Fibroblast of lung (primary cell): ENCODE results near the gene UAP1L1.

ENCODE experiments used
- CTCF ChIP-seq, 2 donors: IDR thresholded peaks in 1 of 2; conservative IDR thresholded peaks in 1 of 2; 1 replicate in 1 of 2; 2 replicates in 1 of 2; pipeline ENCODE4 v1.5.1; 2011 to 2012; ENCODE audit warnings: low read length in 2 of 2, control low read depth in 1 of 2, inconsistent platforms in 1 of 2, low read depth in 1 of 2, mild to moderate bottlenecking in 1 of 2
- EZH2 ChIP-seq: IDR thresholded peaks from 2 replicates; pipeline ENCODE4 v1.5.1; 2012; ENCODE audit warnings: low read length, control low read depth, mild to moderate bottlenecking; ENCODE audit errors: missing control alignments

- TF ChIP-seq CTCF (conservative IDR thresholded peaks at IDR 0.05 in 1 of 2, IDR thresholded peaks at IDR 0.05 in 1 of 2; ENCODE audit: low read depth in 1 of 2, low read length in 2 of 2): no peak
- no peak for TF ChIP-seq EZH2
These were observed 45.2 kb upstream of the UAP1L1 start, which contains the start of gene FUT7 for GRCh38 chr9:137031904-137032640.
